PC-3 (cell line): ENCODE data around the gene SCYGR7. TPM values are rescaled to one million over a fixed set of nuclear protein-coding genes. Genes with fewer than 3 reads are reported as not detected.

Source experiments
- ATAC-seq: fragments of 200-7000 bp; cut with Tn5 transposase; 2 replicates; pipeline ENCODE4 v1.9.1; 2020; ENCODE audit warnings: mild to moderate bottlenecking, moderate library complexity
- BruUV-seq: library from RNA; stranded (reverse); fragments of 400-500 nt; replicated peaks from 2 replicates; lab custom pipeline; 2021; lab: Mats Ljungman, UMichigan
- CTCF ChIA-PET: fragments of 300-600 bp; sonication (Branson Sonifier 250); formaldehyde crosslinking; loops from one replicate; lab custom pipeline; 2022; ENCODE audit warnings: antibody characterized with exemption; lab: Charles Lee
- POLR2A ChIA-PET: fragments of 300-600 bp; sonication (Branson Sonifier 250); formaldehyde crosslinking; loops from one replicate; lab custom pipeline; 2022; ENCODE audit warnings: antibody characterized with exemption; ENCODE audit not compliant: unreplicated experiment; lab: Charles Lee
- DNase-seq: peaks from one replicate; pipeline ENCODE4 v3.0.0-alpha.2; 2015
- H2AFZ ChIP-seq: fragments of 300-600 bp; sonication (generic); 2 replicates; pipeline ENCODE4 v1.6.0; 2016; ENCODE audit warnings: antibody characterized with exemption, low read length
- H3F3A ChIP-seq: fragments of 300-600 bp; sonication (generic); one replicate; pipeline ENCODE4 v1.6.0; 2017; ENCODE audit warnings: antibody characterized with exemption, low read length, control low read depth, mild to moderate bottlenecking; ENCODE audit not compliant: unreplicated experiment
- H3K27ac ChIP-seq: fragments of 300-600 bp; sonication (generic); 2 replicates; pipeline ENCODE4 v1.5.1; 2016; ENCODE audit warnings: mild to moderate bottlenecking, low read length
- H3K27me3 ChIP-seq: fragments of 300-600 bp; sonication (generic); 2 replicates; pipeline ENCODE4 v1.6.1; 2016; ENCODE audit warnings: low read length, mixed read lengths
- H3K36me3 ChIP-seq: fragments of 300-600 bp; sonication (generic); 2 replicates; pipeline ENCODE4 v1.6.1; 2016; ENCODE audit warnings: low read depth, mixed run types, low read length, mixed read lengths
- H3K4me1 ChIP-seq: fragments of 300-600 bp; sonication (generic); 2 replicates; pipeline ENCODE4 v1.5.1; 2016; ENCODE audit warnings: low read length; ENCODE audit not compliant: insufficient read depth
- H3K4me2 ChIP-seq: fragments of 300-600 bp; sonication (generic); 2 replicates; pipeline ENCODE4 v1.6.0; 2016; ENCODE audit warnings: low read length
- H3K4me3 ChIP-seq: fragments of 300-600 bp; sonication (generic); 2 replicates; pipeline ENCODE4 v1.5.1; 2016; ENCODE audit warnings: mild to moderate bottlenecking, low read length, mixed read lengths
- H3K79me2 ChIP-seq: fragments of 300-600 bp; sonication (generic); 2 replicates; pipeline ENCODE4 v1.6.1; 2017; ENCODE audit warnings: low read length, mixed read lengths
- H3K9ac ChIP-seq: fragments of 300-600 bp; sonication (generic); 2 replicates; pipeline ENCODE4 v1.6.0; 2016; ENCODE audit warnings: mild to moderate bottlenecking, low read length
- H3K9me2 ChIP-seq: fragments of 300-600 bp; sonication (generic); replicated peaks from 2 replicates; pipeline ENCODE4 v1.6.1; 2016; ENCODE audit warnings: mixed run types, low read length, mixed read lengths
- H3K9me3 ChIP-seq: fragments of 300-600 bp; sonication (generic); 2 replicates; pipeline ENCODE4 v1.6.1; 2016; ENCODE audit warnings: low read length, mixed read lengths
- H4K20me1 ChIP-seq: fragments of 300-600 bp; sonication (generic); 2 replicates; pipeline ENCODE4 v1.6.1; 2016; ENCODE audit warnings: low read length, mixed read lengths
- CTCF ChIP-seq: fragments of 300-600 bp; sonication (generic); conservative IDR thresholded peaks from 2 replicates; pipeline ENCODE4 v1.5.1; 2017; ENCODE audit warnings: antibody characterized with exemption, low read depth, mild to moderate bottlenecking, low read length
- EZH2 ChIP-seq: fragments of 300-600 bp; sonication (generic); IDR thresholded peaks from one replicate; pipeline ENCODE4 v1.6.1; 2017; ENCODE audit warnings: antibody characterized with exemption, mild to moderate bottlenecking, low read length; ENCODE audit not compliant: unreplicated experiment
- EZH2phosphoT487 ChIP-seq: fragments of 300-600 bp; sonication (generic); IDR thresholded peaks from 2 replicates; pipeline ENCODE4 v1.6.1; 2018; ENCODE audit warnings: mild to moderate bottlenecking, antibody characterized with exemption, low read length, borderline replicate concordance
- intact Hi-C: fragments of 100-400 bp; cut with micrococcal nuclease; formaldehyde crosslinking; loops from 2 replicates; pipeline ENCODE4 v1.9.0; 2023
- total RNA-seq: library from RNA; depleted of rRNA; stranded (reverse); fragments of >200 nt; gene quantifications from 2 replicates; pipeline ENCODE4 v1.2.3, GENCODE V29; 2014; rRNA removed

The SCYGR7 gene
- total RNA-seq, 1 experiment from 2014 or later, result not detected

- H3K9ac ChIP-seq, result no peak overlapping the region
- no peak for DNase-seq
- CTCF ChIA-PET, result no interaction called here
- no peaks in the 10 kb centered on the region for H3F3A ChIP-seq
- no peak overlapping the region for H3K4me3 ChIP-seq
- intact Hi-C loops, result loop anchor here (2.0 to 5.0 kb wide), 2 partner anchors 88 to 107 kb away; no protein-coding TSS in a partner anchor
- no peak overlapping the region for H3K27ac ChIP-seq
- TF ChIP-seq EZH2 (no peak), CTCF (no peak), EZH2phosphoT487 (no peak)
- no peaks in the 10 kb centered on the region for H3K36me3 ChIP-seq
- no peak for ATAC-seq
- H3K9me2 ChIP-seq, result no peaks in the 10 kb centered on the region
- no peaks in the 10 kb centered on the region for H4K20me1 ChIP-seq
- no peak overlapping the region for H2AFZ ChIP-seq
- no peaks in the 10 kb centered on the region for H3K79me2 ChIP-seq
- no peaks in the 10 kb centered on the region for H3K9me3 ChIP-seq
- no peaks in the 10 kb centered on the region for H3K27me3 ChIP-seq
- POLR2A ChIA-PET, result no interaction called here
- no peaks in the 10 kb centered on the region for H3K4me1 ChIP-seq
- no TSS peak for BruUV-seq
- no peak overlapping the region for H3K4me2 ChIP-seq
Measured at GRCh38 chr2:227774895-227775842, 47.0 kb downstream of the SCYGR7 start.

Other genes with a start within 250 kb of the SCYGR7 start
- not detected in 2 replicates for gene SCYGR2, start 129.4 kb upstream of the SCYGR7 start, total RNA-seq
- gene SCYGR3, start 113.5 kb upstream of the SCYGR7 start, total RNA-seq, result not detected in 2 replicates
- gene SCYGR4, start 110.8 kb upstream of the SCYGR7 start, total RNA-seq, result not detected in 2 replicates
- gene SCYGR5, start 61.5 kb upstream of the SCYGR7 start, total RNA-seq, result not detected in 2 replicates
- 0.26 TPM in 1 of 2 replicates, not detected in the other for gene SLC19A3, start 10.3 kb upstream of the SCYGR7 start, total RNA-seq
- gene SCYGR6, start 3.6 kb upstream of the SCYGR7 start, total RNA-seq, result not detected in 2 replicates
- not detected in 2 replicates for gene SCYGR8, start 17.6 kb downstream of the SCYGR7 start, total RNA-seq
- gene CCL20, start 85.5 kb downstream of the SCYGR7 start, total RNA-seq, result 1.7 and 1.8 TPM in 2 replicates
- 1.0 and 1.5 TPM in 2 replicates for gene DAW1, start 143.3 kb downstream of the SCYGR7 start, total RNA-seq